H9 (cell line): Measurements from ENCODE around the gene FILIP1. TPM values are rescaled to one million over a fixed set of nuclear protein-coding genes. Genes with fewer than 3 reads are reported as not detected.

Experiments
- DNase-seq: peaks from one replicate; pipeline ENCODE4 v3.0.0-alpha.2; 2017
- H2AFZ ChIP-seq: one replicate; pipeline ENCODE4 v1.6.1; 2013; ENCODE audit warnings: mild to moderate bottlenecking, low read length, control low read depth, moderate library complexity
- H2AK5ac ChIP-seq: 2 replicates; pipeline ENCODE4 v1.6.1; 2013; ENCODE audit warnings: low read length, control low read depth, mixed read lengths; ENCODE audit not compliant: insufficient read length
- H2BK120ac ChIP-seq: one replicate; pipeline ENCODE4 v1.6.1; 2013; ENCODE audit warnings: low read depth, mild to moderate bottlenecking, low read length, control low read depth, inconsistent platforms; ENCODE audit not compliant: poor library complexity, severe bottlenecking
- H2BK12ac ChIP-seq: 2 replicates; pipeline ENCODE4 v1.6.1; 2013; ENCODE audit warnings: low read length, control low read depth, mixed read lengths, low read depth; ENCODE audit not compliant: insufficient read length
- H2BK15ac ChIP-seq: 2 replicates; pipeline ENCODE4 v1.6.1; 2013; ENCODE audit warnings: low read depth, low read length, control low read depth
- H2BK20ac ChIP-seq: one replicate; pipeline ENCODE4 v1.6.1; 2013; ENCODE audit warnings: low read depth, mild to moderate bottlenecking, low read length, control low read depth, inconsistent platforms; ENCODE audit not compliant: poor library complexity, severe bottlenecking
- H2BK5ac ChIP-seq: 2 replicates; pipeline ENCODE4 v1.6.1; 2013; ENCODE audit warnings: low read length, control low read depth, mixed read lengths; ENCODE audit not compliant: insufficient read length
- H3K14ac ChIP-seq: 2 replicates; pipeline ENCODE4 v1.6.1; 2013; ENCODE audit warnings: low read length, control low read depth; ENCODE audit not compliant: insufficient read depth
- H3K18ac ChIP-seq: 2 replicates; pipeline ENCODE4 v1.6.1; 2013; ENCODE audit warnings: low read depth, mild to moderate bottlenecking, mixed read lengths, low read length, control low read depth; ENCODE audit not compliant: insufficient read length
- H3K23ac ChIP-seq: 2 replicates; pipeline ENCODE4 v1.6.1; 2013; ENCODE audit warnings: low read length, control low read depth, mixed read lengths, low read depth; ENCODE audit not compliant: insufficient read length
- H3K23me2 ChIP-seq: 2 replicates; pipeline ENCODE4 v1.6.1; 2013; ENCODE audit warnings: low read depth, mild to moderate bottlenecking, mixed read lengths, low read length, control low read depth; ENCODE audit not compliant: insufficient read length, poor library complexity, severe bottlenecking
- H3K27ac ChIP-seq: 2 replicates; pipeline ENCODE4 v1.5.1; 2013; ENCODE audit warnings: low read length, control low read depth, mixed read lengths, low read depth; ENCODE audit not compliant: insufficient read length
- H3K27me3 ChIP-seq: 2 replicates; pipeline ENCODE4 v1.6.1; 2013; ENCODE audit warnings: low read length, control low read depth, inconsistent platforms; ENCODE audit not compliant: insufficient read depth
- H3K4ac ChIP-seq: 2 replicates; pipeline ENCODE4 v1.6.1; 2013; ENCODE audit warnings: low read depth, mild to moderate bottlenecking, control low read depth, inconsistent platforms, low read length, moderate library complexity
- H3K4me1 ChIP-seq: 2 replicates; pipeline ENCODE4 v1.6.1; 2013; ENCODE audit warnings: low read length, control low read depth, inconsistent platforms; ENCODE audit not compliant: insufficient read depth
- H3K4me2 ChIP-seq: 2 replicates; pipeline ENCODE4 v1.6.1; 2013; ENCODE audit warnings: low read length, control low read depth, mixed read lengths; ENCODE audit not compliant: insufficient read length, insufficient read depth
- H3K56ac ChIP-seq: 2 replicates; pipeline ENCODE4 v1.6.1; 2013; ENCODE audit warnings: low read depth, mild to moderate bottlenecking, mixed read lengths, low read length, control low read depth; ENCODE audit not compliant: insufficient read length
- H3K79me1 ChIP-seq: 2 replicates; pipeline ENCODE4 v1.6.1; 2013; ENCODE audit warnings: low read depth, mild to moderate bottlenecking, moderate library complexity, low read length, control low read depth, inconsistent platforms; ENCODE audit not compliant: insufficient read depth, poor library complexity, severe bottlenecking
- H3K79me2 ChIP-seq: 2 replicates; pipeline ENCODE4 v1.6.1; 2013; ENCODE audit warnings: low read length, control low read depth, inconsistent platforms; ENCODE audit not compliant: insufficient read depth
- H3K9ac ChIP-seq: 2 replicates; pipeline ENCODE4 v1.6.1; 2013; ENCODE audit warnings: low read length, control low read depth, mixed read lengths; ENCODE audit not compliant: insufficient read length; ENCODE audit errors: extremely low read depth
- H3K9me3 ChIP-seq: one replicate; pipeline ENCODE4 v1.6.1; 2013; ENCODE audit warnings: low read depth, low read length, inconsistent platforms; ENCODE audit not compliant: control insufficient read depth
- H3T11ph ChIP-seq: one replicate; pipeline ENCODE4 v1.6.1; 2013; ENCODE audit warnings: mild to moderate bottlenecking, low read length, control low read depth, inconsistent platforms
- H4K20me1 ChIP-seq: one replicate; pipeline ENCODE4 v1.6.1; 2013; ENCODE audit not compliant: control insufficient read depth, insufficient read length, insufficient read depth
- H4K5ac ChIP-seq: 2 replicates; pipeline ENCODE4 v1.6.1; 2013; ENCODE audit warnings: low read depth, mild to moderate bottlenecking, mixed read lengths, low read length, control low read depth; ENCODE audit not compliant: insufficient read length
- H4K8ac ChIP-seq: replicated peaks from 2 replicates; pipeline ENCODE4 v1.6.1; 2013; ENCODE audit warnings: low read length, control low read depth, mixed read lengths, low read depth; ENCODE audit not compliant: insufficient read length
- H4K91ac ChIP-seq: 2 replicates; pipeline ENCODE4 v1.6.1; 2013; ENCODE audit warnings: low read depth, mild to moderate bottlenecking, moderate library complexity, mixed read lengths, low read length, control low read depth; ENCODE audit not compliant: insufficient read length
- H3K27ac Mint-ChIP-seq, 3 experiments: 2 replicates in 2 of 3; 3 replicates in 1 of 3; pipeline ENCODE4 v1.8.0; 2020 to 2021; ENCODE audit warnings: mixed read lengths in 3 of 3, mild to moderate bottlenecking in 1 of 3, moderate library complexity in 1 of 3
- H3K27me3 Mint-ChIP-seq: 2 replicates; pipeline ENCODE4 v1.8.0; 2021; ENCODE audit warnings: low read depth, mild to moderate bottlenecking, moderate library complexity, mixed read lengths
- H3K36me3 Mint-ChIP-seq, 3 experiments: 2 replicates in 2 of 3; 3 replicates in 1 of 3; pipeline ENCODE4 v1.8.0; 2020 to 2021; ENCODE audit warnings: low read depth in 3 of 3, mixed read lengths in 3 of 3; ENCODE audit not compliant: insufficient read depth in 1 of 3
- H3K4me1 Mint-ChIP-seq, 2 experiments: 2 replicates each; pipeline ENCODE4 v1.8.0; 2020; ENCODE audit warnings: mixed read lengths in 2 of 2
- H3K4me3 Mint-ChIP-seq, 2 experiments: 2 replicates in 1 of 2; 3 replicates in 1 of 2; pipeline ENCODE4 v1.8.0; 2020 to 2021; ENCODE audit warnings: mild to moderate bottlenecking in 2 of 2, mixed read lengths in 2 of 2, moderate library complexity in 1 of 2
- H3K9me3 Mint-ChIP-seq, 2 experiments: 2 replicates in 1 of 2; 3 replicates in 1 of 2; pipeline ENCODE4 v1.8.0; 2020; ENCODE audit warnings: mild to moderate bottlenecking in 2 of 2, mixed read lengths in 2 of 2, moderate library complexity in 1 of 2
- WGBS: extraction: QIAGEN DNeasy Blood & Tissue Kit; methylation state at CpG from one replicate; pipeline ENCODE4 v1.1.7; 2013; ENCODE audit warnings: missing lambda C conversion rate, low lambda C conversion rate, mixed read lengths; ENCODE audit not compliant: insufficient read length; ENCODE audit errors: extremely low coverage; 5-methylcytosine and 5-hydroxymethylcytosine counted together
- total RNA-seq: library from RNA; stranded (reverse); gene quantifications from 2 replicates; pipeline ENCODE4 v1.2.1, GENCODE V29; 2021
- TF ChIP-seq, protein P1 (sequence below): fragments of 200-600 bp; sonication (generic); conservative IDR thresholded peaks from 3 replicates; pipeline ENCODE4 v1.8.0; 2021; ENCODE audit warnings: antibody characterized with exemption, mild to moderate bottlenecking

The FILIP1 gene
- total RNA-seq, 1 experiment from 2014 or later: 10.5 TPM

DNA sequence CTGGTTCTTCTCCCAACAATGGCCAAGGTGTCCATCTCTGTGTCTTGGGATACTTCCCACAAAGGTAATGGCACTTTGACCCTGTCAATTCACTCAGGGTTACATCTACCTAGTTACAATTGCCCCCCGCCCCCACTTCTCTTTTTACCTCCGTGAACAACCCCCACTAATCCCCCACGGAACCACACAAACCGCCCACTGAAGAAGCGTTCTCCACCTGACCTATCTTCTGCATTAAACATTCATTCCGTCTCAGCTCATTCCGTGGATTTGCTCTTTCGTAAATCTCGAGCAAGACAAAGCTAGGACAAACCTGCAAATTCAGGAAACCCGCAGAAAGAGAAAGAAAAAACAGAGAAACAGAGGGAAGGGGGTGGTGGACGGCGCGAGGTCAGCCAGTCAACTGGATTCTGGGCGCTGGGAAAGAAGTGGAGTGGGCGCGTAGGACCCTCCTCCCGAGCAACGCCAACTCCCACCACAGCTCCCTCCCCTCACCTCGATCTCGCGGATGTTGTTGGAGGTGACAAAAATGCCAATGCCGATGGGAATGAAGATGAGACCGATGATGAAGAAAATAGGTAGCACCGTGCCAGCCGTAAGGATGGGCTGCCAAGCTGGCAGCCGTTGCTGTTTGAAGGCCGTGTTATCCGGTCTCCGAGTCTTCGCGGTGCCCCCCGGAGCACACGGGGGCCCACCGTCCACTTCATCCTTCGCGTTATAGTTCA lies 209.5 kb downstream of the FILIP1 start:
- H3K4me1 Mint-ChIP-seq: peaks cover 35 to 41% of the 10 kb centered on the region in 2 experiments
- Histone ChIP-seq H3K18ac (no peak overlapping the region), H3K4me1 (peaks cover 3% of the 10 kb centered on the region; the same call in 1 of the 2 replicates), H3K79me1 (no peaks in the 10 kb centered on the region), H2BK120ac (no peak overlapping the region), H3K9me3 (no peaks in the 10 kb centered on the region), H4K5ac (no peak overlapping the region), H2BK20ac (no peak overlapping the region), H2AK5ac (no peak overlapping the region), H2BK12ac (no peak overlapping the region), H3K9ac (peak overlapping the region; percentile 87), H3K23ac (no peak overlapping the region), H2AFZ (no peak overlapping the region), H3K4ac (no peak overlapping the region), H4K91ac (no peak overlapping the region), H3K56ac (no peak overlapping the region), H2BK5ac (no peak overlapping the region), H3K27ac (no peak overlapping the region), H3T11ph (no peak overlapping the region), H3K27me3 (no peaks in the 10 kb centered on the region), H2BK15ac (no peak overlapping the region), H3K14ac (peak overlapping the region; percentile 70), H3K79me2 (peaks cover 16% of the 10 kb centered on the region; the same call in 1 of the 2 replicates), H4K8ac (no peak overlapping the region), H3K23me2 (no peaks in the 10 kb centered on the region), H3K4me2 (peak overlapping the region; percentile 92), H4K20me1 (no peaks in the 10 kb centered on the region)
- DNase-seq: peak; percentile 43
- H3K27ac Mint-ChIP-seq: no peak overlapping the region
- H3K9me3 Mint-ChIP-seq: no peaks in the 10 kb centered on the region
- no peaks in the 10 kb centered on the region for H3K27me3 Mint-ChIP-seq
- WGBS: no CpG with 5 or more reads among the region's 36 CpGs
- H3K36me3 Mint-ChIP-seq: peaks cover 0 to 4% (median 2%) of the 10 kb centered on the region in 3 experiments; a peak in 2 of 7 replicates
- TF ChIP-seq, protein P1, sequence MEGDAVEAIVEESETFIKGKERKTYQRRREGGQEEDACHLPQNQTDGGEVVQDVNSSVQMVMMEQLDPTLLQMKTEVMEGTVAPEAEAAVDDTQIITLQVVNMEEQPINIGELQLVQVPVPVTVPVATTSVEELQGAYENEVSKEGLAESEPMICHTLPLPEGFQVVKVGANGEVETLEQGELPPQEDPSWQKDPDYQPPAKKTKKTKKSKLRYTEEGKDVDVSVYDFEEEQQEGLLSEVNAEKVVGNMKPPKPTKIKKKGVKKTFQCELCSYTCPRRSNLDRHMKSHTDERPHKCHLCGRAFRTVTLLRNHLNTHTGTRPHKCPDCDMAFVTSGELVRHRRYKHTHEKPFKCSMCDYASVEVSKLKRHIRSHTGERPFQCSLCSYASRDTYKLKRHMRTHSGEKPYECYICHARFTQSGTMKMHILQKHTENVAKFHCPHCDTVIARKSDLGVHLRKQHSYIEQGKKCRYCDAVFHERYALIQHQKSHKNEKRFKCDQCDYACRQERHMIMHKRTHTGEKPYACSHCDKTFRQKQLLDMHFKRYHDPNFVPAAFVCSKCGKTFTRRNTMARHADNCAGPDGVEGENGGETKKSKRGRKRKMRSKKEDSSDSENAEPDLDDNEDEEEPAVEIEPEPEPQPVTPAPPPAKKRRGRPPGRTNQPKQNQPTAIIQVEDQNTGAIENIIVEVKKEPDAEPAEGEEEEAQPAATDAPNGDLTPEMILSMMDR: no peak
- H3K4me3 Mint-ChIP-seq: no peak overlapping the region
